HepG2 (cell line): ENCODE results near the gene GYS1. TPM values are rescaled to one million over a fixed set of nuclear protein-coding genes. Genes with fewer than 3 reads are reported as not detected.

Source experiments
- FOXK1 ChIP-seq: sonication (generic); formaldehyde crosslinking; IDR thresholded peaks from 2 replicates; pipeline ENCODE4 v1.4.0; 2020; ENCODE audit warnings: low read depth, missing genetic modification reagents, borderline replicate concordance
- GMEB1 ChIP-seq: sonication (generic); formaldehyde crosslinking; IDR thresholded peaks from 2 replicates; pipeline ENCODE4 v1.5.1; 2020; ENCODE audit warnings: missing genetic modification reagents, mild to moderate bottlenecking, borderline replicate concordance
- HIC2 ChIP-seq: sonication (generic); formaldehyde crosslinking; IDR thresholded peaks from 2 replicates; pipeline ENCODE4 v1.9.0; 2022; ENCODE audit warnings: low read depth, missing genetic modification reagents
- HMGXB4 ChIP-seq, 2 experiments: sonication (generic) in 1 of 2; formaldehyde crosslinking in 1 of 2; IDR thresholded peaks; 2 replicates each; pipeline versions ENCODE4 v1.4.0 to v1.6.1; 2018 to 2020; ENCODE audit warnings: missing genetic modification reagents in 2 of 2, borderline replicate concordance in 1 of 2, low read depth in 1 of 2, mild to moderate bottlenecking in 1 of 2, missing biosample characterization in 1 of 2
- HNRNPH1 ChIP-seq: fragments of 200-400 bp; formaldehyde crosslinking; optimal IDR thresholded peaks from 2 replicates; pipeline ENCODE3; 2017; ENCODE audit warnings: mild to moderate bottlenecking, low read depth, low read length
- LRRFIP1 ChIP-seq: sonication (generic); formaldehyde crosslinking; conservative IDR thresholded peaks from 2 replicates; pipeline ENCODE4 v1.4.0; 2020; ENCODE audit warnings: missing genetic modification reagents
- MYPOP ChIP-seq: sonication (generic); formaldehyde crosslinking; IDR thresholded peaks from 2 replicates; pipeline ENCODE4 v1.8.1; 2023; ENCODE audit warnings: mild to moderate bottlenecking, moderate library complexity, missing genetic modification reagents
- PAX8 ChIP-seq: sonication (generic); formaldehyde crosslinking; IDR thresholded peaks from 2 replicates; pipeline ENCODE4 v1.8.0; 2022; ENCODE audit warnings: mild to moderate bottlenecking, missing genetic modification reagents, borderline replicate concordance
- POLR2AphosphoS5 ChIP-seq: IDR thresholded peaks from 2 replicates; pipeline ENCODE4 v1.6.1; 2012; ENCODE audit warnings: low read depth, low read length
- TEAD2 ChIP-seq: sonication (generic); formaldehyde crosslinking; IDR thresholded peaks from 2 replicates; pipeline ENCODE4 v1.9.0; 2021; ENCODE audit warnings: missing genetic modification reagents
- ZBTB43 ChIP-seq: sonication (generic); formaldehyde crosslinking; conservative IDR thresholded peaks from 2 replicates; pipeline ENCODE4 v1.4.0; 2020; ENCODE audit warnings: missing genetic modification reagents
- ZNF160 ChIP-seq: sonication (generic); formaldehyde crosslinking; IDR thresholded peaks from 2 replicates; pipeline ENCODE4 v1.8.0; 2022; ENCODE audit warnings: mild to moderate bottlenecking, inconsistent platforms, missing genetic modification reagents
- ZNF740 ChIP-seq: sonication (generic); formaldehyde crosslinking; IDR thresholded peaks from 2 replicates; pipeline ENCODE4 v1.4.0; 2020; ENCODE audit warnings: missing genetic modification reagents
- polyA plus RNA-seq, 8 experiments: library from polyadenylated mRNA; depleted of rRNA in 3 of 8; stranded (reverse) in 7 of 8; unstranded in 1 of 8; fragments of >200 nt; fragmentation: Illumina TruSeq in 4 of 8; extraction: Trizol in 4 of 8; gene quantifications; 2 replicates each; pipeline versions ENCODE4 v1.2.1 to v1.2.3, GENCODE V29; 2011 to 2016; ENCODE audit warnings: low read depth in 4 of 8, missing spikeins in 1 of 8, mixed read lengths in 1 of 8; ENCODE audit not compliant: insufficient read depth in 1 of 8
- total RNA-seq, 5 experiments: library from RNA; depleted of rRNA; stranded (reverse); fragments of >200 nt; fragmentation: Illumina TruSeq; extraction: Trizol; gene quantifications; 2 replicates each; pipeline ENCODE4 v1.2.3, GENCODE V29; 2016; ENCODE audit warnings: low read depth in 1 of 5

Gene GYS1
- total and polyA plus RNA-seq, 2 of the 13 experiments (the other 11 are each of a cell fraction or from before 2014, with no cell fraction given) = 18.4 to 42.1 TPM

GRCh38 chr19:48963371-48964204, 29.5 kb downstream of the GYS1 start (continued):
- TF ChIP-seq ZNF740 (0 out of 2 replicates have a peak, but pooled peaks have one; percentile 19), LRRFIP1 (CRISPR knock-in tag) (no peak), ZNF160 (CRISPR knock-in tag) (peak; percentile 46; the same call in 1 of the 2 replicates), HNRNPH1 (peak; percentile 85), PAX8 (CRISPR knock-in tag) (no peak), ZBTB43 (CRISPR knock-in tag) (no peak), FOXK1 (CRISPR knock-in tag) (peak; percentile 69), HMGXB4 (CRISPR knock-in tag; IDR thresholded peaks at IDR 0.05; ENCODE audit: borderline replicate concordance in 1 of 2, low read depth in 1 of 2) (peak; percentile 24 to 53; a peak in 2 of 4 replicates), POLR2AphosphoS5 (peak; percentile 83), HIC2 (no peak; the same call in 1 of the 2 replicates), TEAD2 (CRISPR knock-in tag) (no peak), MYPOP (CRISPR knock-in tag) (peak; percentile 66), GMEB1 (CRISPR knock-in tag) (peak; percentile 10; the same call in 1 of the 2 replicates)
